ENCODE data around the gene TNFSF15. TPM values are rescaled to one million over a fixed set of nuclear protein-coding genes. Genes with fewer than 3 reads are reported as not detected.

TNFSF15 gene
- total RNA-seq, 1 donor from 2014 or later: 1.3 TPM

DNA sequence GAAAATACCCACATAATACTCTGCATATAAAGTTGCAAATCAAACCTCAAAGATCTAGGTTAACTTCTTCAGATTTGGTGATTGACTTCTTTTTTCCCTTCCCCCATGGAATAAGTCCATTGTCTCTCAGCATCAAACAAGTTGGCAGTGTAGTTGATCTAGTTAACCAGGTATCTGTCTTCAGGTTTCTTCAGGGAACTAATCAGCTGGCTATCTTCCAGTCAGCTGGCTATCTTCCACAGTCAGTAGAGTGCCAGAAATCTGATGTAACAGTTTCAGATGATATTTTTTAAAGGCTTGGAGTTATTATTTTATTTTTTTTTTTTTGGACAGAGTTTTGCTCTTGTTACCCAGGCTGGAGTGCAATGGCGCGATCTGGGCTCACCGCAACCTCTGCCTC lies 16.8 kb downstream of the TNFSF15 start:
- DNase-seq (ENCODE audit: low read depth): no peak

DNA sequence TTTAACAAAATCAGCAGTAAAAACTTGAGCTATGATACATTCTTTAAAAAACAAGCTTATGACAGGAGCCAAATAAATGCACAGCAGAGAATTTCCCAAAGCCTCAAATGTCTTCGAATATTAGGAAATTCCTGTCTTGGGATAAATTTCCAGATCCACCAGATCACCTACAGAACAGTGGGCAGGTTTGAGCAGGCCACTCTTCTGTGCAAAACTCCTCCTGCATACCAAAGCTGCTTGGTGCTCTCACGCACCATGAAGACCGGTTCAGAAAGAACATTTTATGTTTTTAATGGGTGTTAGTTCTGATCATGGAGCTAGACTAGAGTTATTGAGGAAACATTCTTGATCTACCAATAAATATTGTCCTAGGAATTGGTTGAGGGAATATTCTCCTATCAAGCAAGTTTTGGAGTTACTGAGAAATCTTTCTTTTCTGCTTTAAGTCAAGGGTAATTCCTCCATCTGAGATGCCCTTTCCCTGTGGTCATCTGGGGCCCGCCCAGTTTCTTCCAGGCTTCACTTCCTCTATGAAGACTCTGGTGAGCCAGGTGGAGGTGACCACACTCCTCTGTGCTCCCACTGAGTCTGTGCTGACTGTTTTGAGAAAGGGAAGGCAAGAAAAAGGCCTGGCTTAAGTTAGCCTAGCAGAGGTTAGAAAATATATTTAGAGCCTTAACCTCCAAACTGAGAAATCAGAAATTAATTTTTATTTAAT lies 17.9 kb downstream of the TNFSF15 start:
- no peak for DNase-seq (ENCODE audit: low read depth)

DNA sequence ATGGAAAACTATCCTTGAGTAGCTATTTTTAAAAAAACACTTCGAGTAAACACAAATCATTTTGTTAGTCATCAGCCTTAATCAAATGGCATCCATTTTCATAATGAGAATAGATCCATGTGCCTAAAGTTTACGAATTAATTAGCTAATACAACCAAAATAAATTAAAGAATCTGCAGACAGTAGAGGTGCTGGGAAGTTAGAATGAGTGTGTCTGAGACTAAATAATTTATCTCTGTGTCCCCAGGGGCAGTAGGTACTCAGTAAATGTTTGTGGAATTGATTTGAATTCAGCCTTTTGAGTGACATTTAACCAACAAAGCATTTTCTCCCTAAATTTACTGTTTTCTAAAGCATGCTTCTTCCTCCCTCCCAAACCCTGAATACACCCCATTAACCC lies 18.6 kb downstream of the TNFSF15 start:
- no peak for DNase-seq (ENCODE audit: low read depth)

- peak; percentile 87 for DNase-seq (ENCODE audit: low read depth)
Measured at GRCh38 chr9:114785866-114786650, 19.8 kb downstream of the TNFSF15 start.

GRCh38 chr9:114784721-114785279 lies 21.0 kb downstream of the TNFSF15 start:
- no peak for DNase-seq (ENCODE audit: low read depth)

- DNase-seq (ENCODE audit: low read depth): no peak
Measured at GRCh38 chr9:114782586-114782985, 23.3 kb downstream of the TNFSF15 start.

DNA sequence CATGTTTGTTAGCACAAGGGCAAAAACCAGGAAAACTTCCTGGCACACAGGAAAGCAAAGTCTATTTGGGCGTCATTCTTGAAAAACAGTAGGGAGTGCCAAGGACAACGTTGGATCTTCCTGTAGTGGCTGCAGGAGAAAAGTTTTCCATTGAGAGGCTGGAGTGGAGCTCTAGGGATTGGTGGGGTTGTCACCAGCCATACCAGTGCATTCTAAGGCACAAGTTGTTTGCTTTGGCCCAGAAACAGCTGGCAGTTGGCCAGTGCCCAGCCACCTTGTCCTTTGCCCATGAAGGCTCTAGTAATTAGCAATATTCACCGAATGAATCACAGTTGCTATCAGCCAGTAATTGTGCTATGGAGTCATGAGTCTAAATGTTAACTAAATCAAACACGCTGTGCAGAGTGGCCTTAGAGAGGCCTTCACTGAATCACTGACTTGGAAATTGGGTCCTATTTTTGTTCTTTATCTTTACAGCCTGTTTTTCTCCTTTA lies 26.4 kb downstream of the TNFSF15 start:
- DNase-seq (ENCODE audit: low read depth): peak; percentile 100

GRCh38 chr9:114777821-114778609 lies 27.8 kb downstream of the TNFSF15 start:
- DNase-seq (ENCODE audit: low read depth): no peak

DNA sequence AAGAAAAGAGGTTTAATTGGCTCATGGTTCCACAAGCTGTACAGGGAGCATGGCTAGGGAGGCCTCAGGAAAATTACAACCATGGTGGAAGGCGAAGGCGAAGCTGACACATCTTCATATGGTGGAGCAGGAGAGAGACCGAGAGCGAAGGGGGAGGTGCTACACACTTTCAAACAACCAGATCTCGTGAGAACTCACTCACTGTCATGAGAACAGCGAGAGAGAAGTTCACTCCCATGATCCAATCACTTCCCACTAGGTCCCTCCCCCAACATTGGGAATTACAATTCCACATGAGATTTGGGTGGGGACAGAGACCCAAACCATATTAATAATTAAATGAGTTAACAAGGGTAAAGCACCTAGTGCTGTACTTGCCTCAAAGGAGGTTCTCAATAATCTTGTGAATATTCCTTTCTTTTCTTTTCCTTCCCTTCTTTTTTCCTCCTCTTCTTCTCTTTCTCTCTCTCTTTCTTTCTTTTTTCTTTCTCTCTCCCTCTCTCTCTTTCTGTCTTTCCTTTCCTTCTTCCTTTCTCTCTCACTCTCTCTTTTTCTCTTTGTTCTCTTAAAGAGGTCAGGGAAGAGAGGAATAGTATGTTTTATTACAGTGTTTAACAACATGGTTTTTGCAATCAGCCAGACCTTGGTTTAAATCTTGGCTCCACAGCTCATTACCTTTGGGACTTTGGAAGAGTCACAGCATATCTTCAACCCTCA lies 29.0 kb downstream of the TNFSF15 start:
- DNase-seq (ENCODE audit: low read depth): no peak

DNA sequence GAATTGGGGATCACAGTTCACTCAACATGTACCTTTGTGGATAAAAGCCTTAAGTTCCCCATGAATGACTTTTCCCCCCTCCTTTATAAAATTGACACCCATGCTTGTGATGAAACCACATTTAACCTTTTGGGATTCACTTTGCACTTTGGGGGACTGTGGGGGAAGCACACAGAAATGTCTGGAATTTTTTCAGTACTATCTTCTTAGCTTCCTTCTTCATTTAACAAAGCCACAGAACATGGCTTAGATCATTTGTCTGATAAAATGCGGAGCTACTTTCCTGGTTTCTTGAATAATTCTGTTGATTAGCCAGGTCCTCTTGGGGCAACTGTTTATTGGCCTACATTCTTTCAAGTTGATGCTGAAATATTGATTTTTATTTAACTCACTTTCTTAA lies 29.9 kb downstream of the TNFSF15 start:
- peak; percentile 36 for DNase-seq (ENCODE audit: low read depth)

- DNase-seq (ENCODE audit: low read depth): no peak
Measured at GRCh38 chr9:114775121-114775520, 30.7 kb downstream of the TNFSF15 start.

- DNase-seq (ENCODE audit: low read depth): no peak
Measured at GRCh38 chr9:114774524-114774923, 31.3 kb downstream of the TNFSF15 start.

DNA sequence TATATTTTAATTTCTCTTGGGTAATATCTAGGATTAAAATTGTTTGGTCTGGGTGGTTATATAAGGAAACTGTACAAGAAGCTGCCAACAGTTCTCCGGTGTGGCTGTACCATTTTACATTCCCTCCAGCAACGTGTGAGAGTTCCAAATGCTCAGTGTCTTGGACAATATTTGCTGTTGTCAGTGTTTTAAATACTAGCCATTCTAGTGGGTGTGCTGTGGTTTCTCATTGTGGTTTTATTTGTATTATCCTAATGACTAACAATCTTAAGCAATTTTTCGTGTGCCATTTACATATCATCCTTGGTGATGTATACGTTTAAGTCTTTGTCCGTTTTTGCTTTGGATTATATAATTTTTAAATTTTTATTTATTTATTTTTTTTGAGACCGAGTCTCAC lies 34.0 kb downstream of the TNFSF15 start:
- DNase-seq (ENCODE audit: low read depth): no peak

- DNase-seq (ENCODE audit: low read depth): peak; percentile 74
Measured at GRCh38 chr9:114770991-114771390, 34.8 kb downstream of the TNFSF15 start.

DNA sequence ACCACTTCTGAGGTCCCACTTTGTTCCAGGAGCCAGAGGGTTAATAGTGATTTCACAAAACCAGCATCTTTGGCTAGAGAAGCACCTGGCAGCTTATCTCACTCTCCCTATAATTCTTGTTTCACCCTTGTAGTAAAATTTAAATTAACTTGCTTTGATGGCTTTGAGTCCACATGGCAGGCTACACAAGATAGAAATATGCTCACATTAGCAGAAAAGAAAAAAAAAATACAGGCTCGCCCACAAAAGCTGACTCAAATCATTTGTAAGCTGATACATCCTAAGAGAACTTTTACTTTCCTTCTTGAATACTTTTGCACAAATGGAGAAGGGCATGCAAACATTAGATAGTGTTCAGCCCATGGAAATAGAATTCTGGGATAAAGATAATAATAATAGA lies 36.2 kb downstream of the TNFSF15 start:
- no peak for DNase-seq (ENCODE audit: low read depth)

DNA sequence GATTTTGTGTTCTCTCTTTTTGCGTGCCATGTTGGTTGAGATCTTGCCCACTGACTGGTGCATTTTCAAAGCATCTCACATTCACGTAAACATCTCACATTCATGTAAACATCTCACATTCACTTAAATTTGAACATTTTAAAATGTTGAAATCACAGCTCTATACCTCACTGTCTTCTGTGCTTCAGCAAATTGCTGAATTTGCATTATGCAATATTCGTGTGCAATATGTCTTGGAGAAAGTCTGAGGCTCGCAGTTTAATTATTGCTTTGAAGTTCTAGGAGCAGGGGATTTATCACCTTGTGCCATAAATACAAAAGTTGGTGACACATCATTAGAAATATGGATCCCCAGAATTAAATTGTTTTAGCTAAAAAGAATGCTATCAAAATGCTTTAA lies 42.6 kb downstream of the TNFSF15 start:
- DNase-seq (ENCODE audit: low read depth): no peak

DNA sequence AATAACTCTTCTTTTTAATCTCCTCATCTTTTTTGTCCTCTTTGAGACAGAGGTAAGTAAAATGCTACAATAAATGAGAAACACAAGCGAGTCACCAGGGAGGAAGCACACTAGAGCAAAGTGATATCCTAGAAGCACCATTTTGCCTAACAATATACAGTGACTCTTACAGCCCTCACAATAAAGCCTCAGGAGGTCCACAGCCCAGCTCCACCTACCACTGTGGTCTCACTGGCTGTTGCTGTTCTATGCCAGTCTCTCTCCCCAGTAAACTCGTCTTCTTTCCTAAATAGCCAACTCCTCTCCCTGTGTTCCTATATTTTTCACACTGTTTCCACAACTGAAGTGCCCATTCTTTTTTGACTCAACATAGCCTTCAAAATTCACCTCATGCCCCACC lies 44.3 kb downstream of the TNFSF15 start:
- DNase-seq (ENCODE audit: low read depth): no peak

- DNase-seq (ENCODE audit: low read depth): no peak
Measured at GRCh38 chr9:114759512-114760341, 46.1 kb downstream of the TNFSF15 start.

DNA sequence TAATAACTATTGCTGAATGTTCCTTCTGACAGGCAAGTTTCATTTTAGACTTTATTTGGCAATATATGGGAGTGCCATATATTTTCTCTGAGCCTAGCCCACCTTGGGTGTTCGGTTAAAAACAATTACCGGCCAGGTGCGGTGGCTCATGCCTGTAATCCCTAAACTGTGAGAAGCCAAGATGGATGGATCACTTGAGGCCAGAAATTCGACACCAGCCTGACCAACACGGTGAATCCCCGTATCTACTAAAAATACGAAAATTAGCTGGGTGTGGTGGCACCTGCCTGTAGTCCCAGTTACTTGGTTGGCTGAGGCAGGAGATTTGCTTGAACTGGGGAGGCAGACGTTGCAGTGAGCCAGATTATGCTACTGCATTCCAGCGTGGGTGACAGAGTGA lies 47.9 kb downstream of the TNFSF15 start:
- no peak for DNase-seq (ENCODE audit: low read depth)

- no peak for DNase-seq (ENCODE audit: low read depth)
Measured at GRCh38 chr9:114757395-114757794, 48.4 kb downstream of the TNFSF15 start.
